Loucy (cell line): ENCODE data around the gene PPRC1.

Source experiments
- H2AFZ ChIP-seq: fragments of 200-600 bp; sonication (generic); 2 replicates; pipeline ENCODE4 v1.6.0; 2016; ENCODE audit warnings: antibody characterized with exemption, mild to moderate bottlenecking, low read length, moderate library complexity
- H3F3A ChIP-seq: fragments of 200-600 bp; 2 replicates; pipeline ENCODE4 v1.6.0; 2016; ENCODE audit warnings: antibody characterized with exemption, low read depth, mild to moderate bottlenecking
- H3K27me3 ChIP-seq: fragments of 200-600 bp; sonication (generic); 2 replicates; pipeline ENCODE4 v1.6.1; 2014; ENCODE audit warnings: low read length, mild to moderate bottlenecking; ENCODE audit not compliant: insufficient read depth, poor library complexity, severe bottlenecking
- H3K36me3 ChIP-seq: fragments of 200-600 bp; sonication (generic); 2 replicates; pipeline ENCODE4 v1.6.1; 2016; ENCODE audit warnings: low read length; ENCODE audit not compliant: insufficient read depth
- H3K4me1 ChIP-seq: fragments of 200-600 bp; sonication (generic); 2 replicates; pipeline ENCODE4 v1.5.1; 2014; ENCODE audit warnings: low read length, mild to moderate bottlenecking; ENCODE audit not compliant: insufficient read depth, poor library complexity, severe bottlenecking
- H3K4me2 ChIP-seq: fragments of 200-600 bp; sonication (generic); 2 replicates; pipeline ENCODE4 v1.6.0; 2014; ENCODE audit warnings: antibody characterized with exemption, low read length, low read depth, mild to moderate bottlenecking; ENCODE audit not compliant: poor library complexity, severe bottlenecking
- H3K4me3 ChIP-seq: fragments of 200-600 bp; sonication (generic); 2 replicates; pipeline ENCODE4 v1.5.1; 2014; ENCODE audit warnings: low read length, mild to moderate bottlenecking, mixed read lengths; ENCODE audit not compliant: poor library complexity, severe bottlenecking
- H3K79me2 ChIP-seq: fragments of 200-600 bp; sonication (generic); 2 replicates; pipeline ENCODE4 v1.6.1; 2014; ENCODE audit warnings: low read length; ENCODE audit not compliant: insufficient read depth
- H3K9ac ChIP-seq: fragments of 200-600 bp; sonication (generic); 2 replicates; pipeline ENCODE4 v1.6.0; 2014; ENCODE audit warnings: mild to moderate bottlenecking, low read depth, low read length, moderate library complexity; ENCODE audit not compliant: poor library complexity, severe bottlenecking
- H3K9me2 ChIP-seq: fragments of 200-600 bp; sonication (generic); replicated peaks from 2 replicates; pipeline ENCODE4 v1.6.1; 2016; ENCODE audit warnings: low read depth, low read length, mixed read lengths
- H3K9me3 ChIP-seq: fragments of 200-600 bp; sonication (generic); 2 replicates; pipeline ENCODE4 v1.6.1; 2014; ENCODE audit warnings: mild to moderate bottlenecking, antibody characterized with exemption, low read length, low read depth; ENCODE audit not compliant: insufficient read depth
- H4K20me1 ChIP-seq: fragments of 200-600 bp; sonication (generic); 2 replicates; pipeline ENCODE4 v1.6.0; 2014; ENCODE audit warnings: antibody characterized with exemption, low read length, mild to moderate bottlenecking; ENCODE audit not compliant: insufficient read depth, poor library complexity, severe bottlenecking
- EZH2phosphoT487 ChIP-seq: fragments of 200-600 bp; IDR thresholded peaks from 2 replicates; pipeline ENCODE4 v1.6.1; 2018; ENCODE audit warnings: antibody characterized with exemption, mild to moderate bottlenecking, moderate library complexity, borderline replicate concordance
- TF ChIP-seq, protein P1 (sequence below): fragments of 200-600 bp; sonication (generic); conservative IDR thresholded peaks from 2 replicates; pipeline ENCODE4 v1.5.1; 2014; ENCODE audit warnings: mild to moderate bottlenecking, antibody characterized with exemption, low read length

The PPRC1 gene

DNA sequence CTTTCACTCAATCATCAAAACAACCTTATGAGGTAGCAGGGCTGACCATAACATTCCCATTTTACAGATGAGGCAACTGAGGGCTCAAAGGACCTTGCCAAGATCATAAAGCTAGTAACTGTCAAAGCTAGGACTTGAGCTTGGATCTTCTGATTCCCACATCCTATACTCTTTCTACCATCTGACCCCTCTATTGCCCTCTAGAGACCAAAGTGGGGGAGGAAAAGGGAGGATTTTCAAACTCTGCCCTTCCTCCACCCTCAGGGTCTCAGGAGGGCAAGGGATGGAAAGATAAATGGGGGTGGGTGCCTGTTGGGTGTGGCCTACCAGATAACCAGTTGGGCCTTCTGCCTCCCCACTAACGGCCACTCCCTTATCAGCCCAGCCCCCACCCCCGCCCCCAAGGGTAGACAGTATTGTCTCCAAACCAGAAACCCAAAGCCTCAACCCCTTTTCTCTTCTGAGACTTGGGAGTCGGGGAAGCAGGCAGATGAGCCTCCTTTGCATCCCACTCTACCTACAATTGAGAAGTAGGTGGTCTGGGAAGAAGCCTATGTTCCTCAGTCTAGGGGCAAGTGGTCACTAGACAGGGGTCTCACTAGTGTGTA lies 20.5 kb upstream of the PPRC1 start:
- Histone ChIP-seq H2AFZ (no peak overlapping the region), H3K79me2 (peaks cover 70% of the 10 kb centered on the region), H3F3A (peaks cover 3% of the 10 kb centered on the region; the same call in 1 of the 2 replicates), H3K9ac (peak overlapping the region; percentile 94), H3K36me3 (peaks cover 42% of the 10 kb centered on the region; the same call in 1 of the 2 replicates), H3K4me1 (peaks cover 43% of the 10 kb centered on the region), H3K9me3 (no peaks in the 10 kb centered on the region), H3K4me3 (peak overlapping the region; percentile 76), H4K20me1 (peaks cover 65% of the 10 kb centered on the region), H3K9me2 (no peaks in the 10 kb centered on the region), H3K27me3 (no peaks in the 10 kb centered on the region), H3K4me2 (peak overlapping the region; percentile 87)
- TF ChIP-seq, protein P1, sequence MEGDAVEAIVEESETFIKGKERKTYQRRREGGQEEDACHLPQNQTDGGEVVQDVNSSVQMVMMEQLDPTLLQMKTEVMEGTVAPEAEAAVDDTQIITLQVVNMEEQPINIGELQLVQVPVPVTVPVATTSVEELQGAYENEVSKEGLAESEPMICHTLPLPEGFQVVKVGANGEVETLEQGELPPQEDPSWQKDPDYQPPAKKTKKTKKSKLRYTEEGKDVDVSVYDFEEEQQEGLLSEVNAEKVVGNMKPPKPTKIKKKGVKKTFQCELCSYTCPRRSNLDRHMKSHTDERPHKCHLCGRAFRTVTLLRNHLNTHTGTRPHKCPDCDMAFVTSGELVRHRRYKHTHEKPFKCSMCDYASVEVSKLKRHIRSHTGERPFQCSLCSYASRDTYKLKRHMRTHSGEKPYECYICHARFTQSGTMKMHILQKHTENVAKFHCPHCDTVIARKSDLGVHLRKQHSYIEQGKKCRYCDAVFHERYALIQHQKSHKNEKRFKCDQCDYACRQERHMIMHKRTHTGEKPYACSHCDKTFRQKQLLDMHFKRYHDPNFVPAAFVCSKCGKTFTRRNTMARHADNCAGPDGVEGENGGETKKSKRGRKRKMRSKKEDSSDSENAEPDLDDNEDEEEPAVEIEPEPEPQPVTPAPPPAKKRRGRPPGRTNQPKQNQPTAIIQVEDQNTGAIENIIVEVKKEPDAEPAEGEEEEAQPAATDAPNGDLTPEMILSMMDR = peak; percentile 53
- TF ChIP-seq EZH2phosphoT487 = no peak

DNA sequence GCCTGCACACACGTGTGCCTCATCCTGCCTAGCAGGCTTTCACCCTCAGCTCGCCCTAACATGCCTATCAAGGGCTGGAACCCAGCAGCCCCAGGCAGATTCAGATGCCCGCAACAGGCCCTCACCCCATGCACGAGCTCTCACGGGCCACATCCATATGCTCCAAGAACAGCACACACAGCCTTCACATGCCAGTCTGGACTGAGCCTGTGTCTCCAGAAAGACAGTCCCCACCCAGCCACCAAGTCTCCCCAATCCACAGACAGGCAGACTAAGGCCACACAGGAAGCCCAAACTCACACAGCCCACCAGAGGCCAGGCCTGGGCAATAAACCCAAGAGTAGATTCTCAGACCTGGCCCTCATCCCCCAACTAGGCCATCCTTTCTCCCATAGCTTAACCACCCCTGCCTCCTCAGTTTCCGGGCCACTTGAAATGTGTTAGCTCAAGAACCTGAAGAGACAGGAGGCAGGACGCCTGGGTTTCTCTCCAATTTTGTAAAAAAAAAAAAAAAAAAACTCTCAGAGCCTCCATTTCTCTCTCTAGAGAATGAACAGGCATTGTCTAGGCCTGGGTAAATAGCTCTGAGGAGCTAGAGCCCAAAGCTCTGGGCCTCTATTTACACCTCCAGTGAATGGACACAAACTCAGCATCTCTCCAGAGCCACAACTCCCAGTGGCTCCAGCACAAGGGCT lies 19.4 kb upstream of the PPRC1 start:
- Histone ChIP-seq H3K4me1 (peaks cover 53% of the 10 kb centered on the region), H3K4me3 (peak overlapping the region; percentile 76), H4K20me1 (peaks cover 66% of the 10 kb centered on the region), H3F3A (peaks cover 6% of the 10 kb centered on the region; the same call in 1 of the 2 replicates), H3K9ac (peak overlapping the region; percentile 94), H3K4me2 (peak overlapping the region; percentile 87), H2AFZ (no peak overlapping the region), H3K36me3 (peaks cover 32% of the 10 kb centered on the region; the same call in 1 of the 2 replicates), H3K9me3 (no peaks in the 10 kb centered on the region), H3K27me3 (no peaks in the 10 kb centered on the region), H3K79me2 (peaks cover 77% of the 10 kb centered on the region), H3K9me2 (no peaks in the 10 kb centered on the region)
- TF ChIP-seq EZH2phosphoT487 = no peak
- TF ChIP-seq, protein P1 = no peak

DNA sequence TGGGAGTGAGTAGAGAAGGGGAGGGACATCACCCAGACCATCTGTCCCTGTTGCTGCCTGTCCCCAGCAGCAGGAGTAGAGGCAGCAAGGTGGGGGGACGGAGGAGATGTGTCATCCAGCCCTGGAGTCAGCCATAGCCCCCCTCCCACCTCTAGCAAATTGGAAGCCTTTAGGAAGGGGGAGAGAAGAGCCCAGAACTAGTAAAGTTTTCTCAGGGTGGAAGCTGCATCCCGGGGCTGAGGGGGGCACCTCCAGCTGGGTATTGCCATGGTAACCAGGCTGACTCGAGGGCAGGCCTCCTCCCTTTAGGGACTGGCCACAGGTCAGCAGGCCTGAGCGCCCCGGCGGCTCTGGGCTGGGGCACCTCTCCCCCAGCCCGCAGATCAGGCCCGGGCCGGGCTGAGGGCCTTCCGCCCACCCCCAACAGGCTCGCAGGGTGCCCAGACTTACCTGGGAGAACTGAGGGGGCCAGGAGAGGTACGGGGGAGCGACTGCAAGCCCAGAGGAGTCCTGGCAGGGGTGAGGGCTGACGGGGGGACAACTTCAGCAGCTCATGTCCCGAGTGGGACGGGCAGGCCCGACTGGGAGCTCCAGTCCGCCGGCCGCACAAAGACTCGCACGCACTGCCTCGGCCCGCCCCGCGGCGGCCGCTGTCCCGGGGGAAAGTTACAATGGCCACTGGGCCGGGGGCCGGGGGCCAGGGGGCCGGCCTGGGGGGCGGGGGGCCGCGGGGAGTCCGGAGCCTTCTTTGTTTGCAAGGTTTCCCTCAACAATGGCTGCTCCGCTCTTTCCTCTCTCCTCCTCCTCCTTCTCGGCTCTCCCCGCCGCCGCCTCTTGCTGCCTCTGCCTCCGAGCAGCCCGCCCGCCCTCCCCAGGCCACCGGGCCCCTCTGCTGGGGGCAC lies 18.6 kb upstream of the PPRC1 start:
- H4K20me1 ChIP-seq = peaks cover 70% of the 10 kb centered on the region
- H3K36me3 ChIP-seq = peaks cover 24% of the 10 kb centered on the region; the same call in 1 of the 2 replicates
- no peak for TF ChIP-seq EZH2phosphoT487
- TF ChIP-seq, protein P1 = no peak
- H3F3A ChIP-seq = peaks cover 6% of the 10 kb centered on the region; the same call in 1 of the 2 replicates
- H3K79me2 ChIP-seq = peaks cover 85% of the 10 kb centered on the region
- no peaks in the 10 kb centered on the region for H3K27me3 ChIP-seq
- H2AFZ ChIP-seq = no peak overlapping the region
- H3K4me3 ChIP-seq = peak overlapping the region; percentile 76
- peaks cover 56% of the 10 kb centered on the region for H3K4me1 ChIP-seq
- no peaks in the 10 kb centered on the region for H3K9me3 ChIP-seq
- H3K4me2 ChIP-seq = peak overlapping the region; percentile 87
- no peaks in the 10 kb centered on the region for H3K9me2 ChIP-seq
- H3K9ac ChIP-seq = peak overlapping the region; percentile 94
